ENCODE results near the gene GAL.

The GAL gene

DNA sequence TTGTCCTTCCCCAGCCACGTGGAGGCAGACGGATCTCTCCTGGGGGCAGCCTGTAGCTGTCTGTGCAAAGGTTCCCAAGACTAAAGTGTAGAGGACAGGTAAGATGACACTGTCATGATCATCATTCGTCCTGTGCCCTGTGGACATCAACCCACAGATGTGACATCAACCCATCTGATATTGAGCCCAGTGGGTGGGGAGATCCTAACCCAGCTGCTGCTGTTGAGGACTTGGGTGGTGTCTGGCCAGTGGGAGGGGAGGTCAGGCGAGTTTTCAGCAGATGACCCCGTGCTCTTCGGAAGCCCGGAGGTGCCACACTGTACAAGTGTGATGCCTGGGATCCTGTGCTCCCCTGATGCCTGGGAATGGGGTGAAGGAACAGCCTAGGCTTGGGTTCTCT is 1.2 kb upstream of the GAL start:
- no peak for DNase-seq

GRCh38 chr11:68683536-68684384 is 584 bp upstream of the GAL start:
- DNase-seq, result no peak

GRCh38 chr11:68685656-68686380 is 1.5 kb downstream of the GAL start:
- DNase-seq, result no peak

DNA sequence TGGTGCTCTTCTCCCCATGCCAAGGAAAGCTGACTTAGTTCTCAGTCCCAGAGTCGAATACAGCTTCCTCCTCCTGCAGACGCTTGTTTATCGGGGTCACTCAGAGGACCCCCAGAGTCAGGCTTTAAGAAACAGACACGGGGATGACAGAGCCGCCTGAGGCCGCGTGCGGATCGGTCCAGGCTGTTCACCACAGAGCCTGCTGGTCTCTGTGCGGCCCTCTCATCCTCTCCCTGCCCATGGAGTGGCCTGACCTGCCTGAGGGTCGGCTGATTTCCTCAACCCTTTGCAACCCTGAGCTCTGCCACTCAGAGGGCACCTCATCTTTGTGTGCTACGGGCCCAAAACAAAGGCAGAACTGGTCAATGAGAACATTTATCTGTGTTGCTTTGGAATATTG is 2.1 kb downstream of the GAL start:
- no peak for DNase-seq

DNA sequence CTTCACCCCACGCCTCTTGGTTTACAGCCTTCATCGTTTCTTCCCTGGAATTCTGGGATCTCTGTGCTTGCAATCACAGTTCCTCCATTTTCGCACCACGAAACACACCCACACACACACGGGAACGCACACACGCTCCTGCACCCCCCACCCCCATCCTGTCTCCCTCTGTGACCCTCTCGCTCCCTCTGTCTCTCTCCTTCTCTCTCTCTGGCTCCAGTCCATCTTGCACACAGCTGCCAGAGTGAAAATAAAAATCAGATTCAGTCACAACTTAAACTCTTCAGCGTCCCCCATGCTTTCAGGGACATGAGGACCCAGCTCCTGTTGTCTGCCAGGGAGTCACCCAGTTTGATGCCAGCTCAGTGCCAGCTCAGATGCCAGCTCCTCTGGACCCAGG is 3.0 kb downstream of the GAL start:
- no peak for DNase-seq

DNA sequence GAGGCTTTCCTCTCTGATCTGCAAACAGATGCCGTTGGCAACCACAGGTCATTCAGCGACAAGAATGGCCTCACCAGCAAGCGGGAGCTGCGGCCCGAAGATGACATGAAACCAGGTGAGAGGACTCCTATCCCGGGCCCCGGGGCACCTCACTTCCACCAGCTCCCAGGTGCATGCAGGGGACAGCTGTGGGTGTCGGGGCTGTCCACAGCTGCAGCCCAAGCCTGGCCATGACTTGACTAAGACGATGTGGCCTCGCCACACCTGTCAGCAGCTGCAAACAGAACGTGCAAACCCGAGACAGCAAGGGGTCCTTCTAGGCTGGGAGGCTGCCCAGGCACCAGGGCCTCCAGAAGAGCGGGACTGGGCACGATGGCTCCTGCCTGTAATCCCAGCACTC is 3.6 kb downstream of the GAL start:
- DNase-seq, result no peak

GRCh38 chr11:68688881-68689280 is 4.5 kb downstream of the GAL start:
- no peak for DNase-seq

DNA sequence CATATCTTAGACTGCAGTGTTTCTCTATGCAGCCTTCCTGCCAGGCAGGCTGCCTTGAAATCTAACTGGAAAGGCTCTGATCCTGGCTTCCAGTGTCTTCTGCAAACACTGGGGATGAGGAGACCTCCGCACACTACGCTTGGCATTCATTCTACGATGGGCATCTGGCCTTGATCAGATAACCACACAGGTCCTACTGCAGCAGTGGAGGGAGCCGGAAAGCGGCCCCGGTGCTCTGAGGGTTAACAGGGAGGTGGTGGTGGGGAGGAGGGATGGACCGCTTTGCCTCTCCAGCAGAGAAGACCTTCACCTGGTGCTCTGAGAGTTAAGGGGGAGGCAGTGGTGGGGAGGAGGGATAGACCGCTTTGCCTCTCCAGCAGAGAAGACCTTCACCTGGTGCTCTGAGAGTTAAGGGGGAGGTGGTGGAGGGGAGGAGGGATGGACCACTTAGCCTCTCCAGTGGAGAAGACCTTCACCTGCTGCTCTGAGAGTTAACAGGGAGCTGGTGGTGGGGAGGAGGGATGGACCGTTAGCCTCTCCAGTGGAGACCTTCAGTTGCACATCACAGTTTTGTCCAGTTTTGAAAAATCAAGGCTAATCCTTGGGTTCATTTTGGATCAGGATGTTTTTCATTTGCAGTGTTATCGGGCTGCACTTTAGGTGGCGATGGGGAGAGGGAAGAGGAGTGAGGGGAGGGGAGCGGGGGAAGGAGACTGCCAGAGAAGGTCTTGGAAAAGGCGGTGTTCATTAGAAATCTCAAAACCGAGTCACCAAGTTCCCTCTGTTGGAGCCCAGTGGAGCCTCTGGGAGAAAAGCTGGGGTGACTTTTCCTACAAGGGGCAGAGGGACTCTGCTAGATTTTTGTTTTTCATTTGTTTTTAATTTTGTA is 5.6 kb downstream of the GAL start:
- DNase-seq, result no peak

DNA sequence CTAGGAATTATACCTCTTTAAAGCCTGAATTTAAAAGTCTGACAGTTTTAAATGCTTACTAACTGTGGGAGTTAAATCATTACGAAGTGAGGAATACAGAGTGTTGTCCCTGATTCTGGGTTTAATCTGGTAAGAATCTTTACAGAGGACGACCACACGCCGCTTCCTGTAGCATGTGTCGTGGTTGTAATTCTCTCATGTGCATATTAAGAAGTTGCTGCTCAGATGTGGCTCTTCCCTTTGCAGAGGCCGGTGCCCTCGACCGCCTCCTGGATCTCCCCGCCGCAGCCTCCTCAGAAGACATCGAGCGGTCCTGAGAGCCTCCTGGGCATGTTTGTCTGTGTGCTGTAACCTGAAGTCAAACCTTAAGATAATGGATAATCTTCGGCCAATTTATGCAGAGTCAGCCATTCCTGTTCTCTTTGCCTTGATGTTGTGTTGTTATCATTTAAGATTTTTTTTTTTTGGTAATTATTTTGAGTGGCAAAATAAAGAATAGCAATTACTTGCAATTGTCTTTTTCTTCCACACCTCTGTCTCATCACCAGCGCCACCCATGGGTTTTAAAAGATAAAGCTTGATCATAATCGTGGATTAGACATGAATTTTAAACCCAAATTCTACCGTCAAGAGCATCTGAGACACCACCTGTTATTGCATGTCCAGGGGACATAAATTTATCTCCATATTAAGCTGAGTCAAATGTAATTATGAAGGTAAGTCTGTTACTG is 6.5 kb downstream of the GAL start:
- no peak for DNase-seq

GRCh38 chr11:68691402-68691784 is 7.0 kb downstream of the GAL start:
- DNase-seq, result no peak

DNA sequence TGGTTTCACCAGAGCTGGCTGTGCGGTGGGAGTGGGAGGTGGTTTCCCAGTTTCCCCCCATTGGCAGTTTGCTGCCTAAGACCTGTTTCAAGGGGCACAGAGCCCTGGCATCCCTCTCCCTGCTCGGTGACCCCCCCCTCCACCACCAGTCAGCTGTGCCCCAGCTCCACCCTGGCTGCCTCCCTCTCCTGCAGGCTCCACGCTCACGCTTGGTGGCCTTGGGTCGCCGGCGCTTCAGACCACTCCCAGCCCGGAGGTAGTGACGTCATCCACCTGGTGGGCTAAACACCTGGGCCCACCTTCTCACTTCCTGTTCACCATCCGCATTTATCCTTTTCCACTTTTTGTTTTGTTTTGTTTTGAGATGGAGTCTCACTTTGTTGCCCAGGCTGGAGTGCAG is 7.8 kb downstream of the GAL start:
- no peak for DNase-seq

DNA sequence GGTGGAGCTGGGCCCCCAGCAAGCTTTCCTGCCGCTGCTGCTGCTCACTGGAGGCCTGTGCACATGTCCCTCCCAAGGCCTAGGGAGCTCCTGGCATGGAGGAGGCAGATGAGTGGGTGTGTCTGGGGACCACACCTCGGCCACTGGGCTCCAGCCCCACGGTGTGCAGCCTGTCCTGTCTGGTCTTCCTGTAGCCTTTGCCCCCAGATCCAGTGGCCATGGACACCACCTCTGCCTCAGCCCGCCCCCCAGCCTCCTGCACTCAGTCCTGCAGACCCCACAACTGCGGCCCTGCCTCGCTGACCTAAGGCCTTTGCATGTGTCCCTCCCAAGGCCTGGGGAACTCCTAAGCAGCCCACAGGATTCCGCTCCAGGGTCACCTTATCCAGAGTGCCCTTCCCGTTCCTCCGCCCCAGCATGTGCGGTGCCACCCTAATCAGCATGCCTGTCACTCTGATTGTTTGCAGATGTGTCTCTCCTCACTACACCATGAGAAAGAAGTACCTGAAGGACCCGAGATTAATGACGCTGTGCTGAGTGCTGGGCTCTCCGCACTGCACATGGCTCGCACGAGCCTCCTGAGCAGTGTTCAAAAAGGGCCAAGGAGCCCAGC is 8.6 kb downstream of the GAL start:
- no peak for DNase-seq

DNA sequence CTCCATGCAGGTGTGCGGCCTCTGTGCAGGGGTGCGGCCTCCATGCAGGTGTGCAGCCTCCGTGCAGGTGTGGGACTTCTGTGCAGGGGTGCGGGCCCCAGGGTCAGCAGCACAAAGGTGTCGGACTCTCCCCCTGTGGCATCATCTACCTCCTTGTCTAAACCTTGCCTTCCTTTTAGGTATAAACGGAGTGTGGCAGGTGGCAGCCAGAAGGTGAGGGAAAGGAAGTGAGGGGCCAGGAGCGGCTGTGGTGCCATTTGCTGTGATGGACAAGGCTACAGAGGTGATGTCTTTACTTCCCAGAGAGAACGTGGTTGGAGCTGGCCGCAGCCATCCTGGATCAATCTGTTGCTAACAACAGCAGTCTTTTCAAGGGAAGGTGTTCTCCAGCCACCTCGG is 9.1 kb downstream of the GAL start:
- DNase-seq, result no peak

DNA sequence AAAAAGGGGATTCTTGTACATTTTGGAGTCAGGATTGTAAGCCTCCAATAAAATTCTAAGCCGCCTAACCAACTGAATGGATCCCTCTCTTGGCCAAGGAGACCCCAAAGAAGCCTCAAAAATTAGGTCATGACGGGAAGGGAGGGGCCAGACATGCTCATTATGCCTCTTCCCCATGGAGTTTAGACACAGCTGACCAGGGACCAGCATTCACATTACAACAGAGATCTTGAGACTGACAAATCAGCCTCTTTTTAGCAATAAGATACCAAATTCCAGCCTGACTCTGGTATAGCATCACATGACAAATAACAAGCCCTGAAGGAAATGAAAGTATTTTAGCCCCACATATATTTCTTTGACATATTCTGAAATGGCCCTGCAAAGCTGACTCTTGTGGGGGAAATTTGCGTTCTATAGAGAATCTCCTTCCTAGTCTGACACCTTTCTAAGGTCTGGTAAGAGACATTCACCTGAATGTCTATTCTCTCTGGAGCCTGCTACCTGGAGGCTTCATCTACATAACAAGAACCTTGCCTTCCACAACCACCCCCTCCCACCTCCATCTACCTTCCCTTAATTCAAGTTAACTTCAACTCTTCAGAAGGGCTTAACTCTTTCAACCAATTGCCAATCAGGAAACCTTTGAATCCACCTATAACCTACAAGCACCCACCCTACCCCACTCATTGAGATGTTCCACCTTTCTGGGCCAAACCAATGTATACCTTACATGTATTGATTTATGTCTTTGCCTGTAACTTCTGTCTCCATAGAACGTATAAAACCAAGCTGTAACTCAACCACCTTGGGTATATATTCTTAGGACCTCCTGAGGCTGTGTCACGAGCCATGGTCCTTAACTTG is 10.3 kb downstream of the GAL start:
- DNase-seq, result no peak

- peak; percentile 92 for DNase-seq
Observed at GRCh38 chr11:68695531-68695930, 11.2 kb downstream of the GAL start.

DNA sequence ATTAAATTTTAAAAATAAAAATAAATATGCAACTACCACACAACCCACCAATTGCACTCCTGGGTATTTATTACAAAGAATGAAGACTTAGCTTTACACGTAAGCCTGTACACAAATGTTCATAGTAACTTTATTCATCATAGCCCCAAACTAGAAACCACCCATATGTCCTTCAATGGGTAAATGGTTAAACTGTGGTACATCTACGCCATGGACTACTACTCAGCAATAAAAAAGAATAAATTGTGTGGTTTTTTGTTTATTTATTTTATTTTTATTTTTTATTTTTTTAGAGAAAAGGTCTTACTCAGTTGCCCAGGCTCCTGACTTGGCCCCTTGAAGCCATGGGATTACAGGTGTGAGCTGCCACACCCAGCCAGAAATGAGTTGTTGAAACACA is 14.6 kb downstream of the GAL start:
- DNase-seq, result no peak

- no peak for DNase-seq
Observed at GRCh38 chr11:68704887-68705286, 20.5 kb downstream of the GAL start.

- DNase-seq, result no peak
Observed at GRCh38 chr11:68707527-68707926, 23.2 kb downstream of the GAL start.

DNA sequence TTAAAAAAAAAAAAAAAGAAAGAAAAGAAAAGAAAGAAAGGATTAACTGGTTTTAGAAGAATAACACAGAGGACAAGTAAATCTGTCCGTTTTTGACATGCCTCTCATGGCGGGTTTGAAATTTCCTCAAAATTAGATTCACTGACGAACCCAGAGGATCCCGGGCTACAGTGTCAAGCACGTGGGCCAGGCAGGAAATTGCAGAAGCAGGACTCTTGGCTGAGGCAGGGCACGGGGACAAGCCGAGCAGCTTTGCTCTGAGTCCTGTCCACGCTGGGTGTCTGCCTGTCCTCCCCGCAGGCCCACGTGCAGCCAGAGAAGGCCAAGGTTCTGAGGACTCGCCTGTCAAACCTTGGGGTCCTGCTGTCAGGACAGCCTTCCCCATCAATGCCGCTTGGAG is 24.7 kb downstream of the GAL start:
- DNase-seq, result no peak

DNA sequence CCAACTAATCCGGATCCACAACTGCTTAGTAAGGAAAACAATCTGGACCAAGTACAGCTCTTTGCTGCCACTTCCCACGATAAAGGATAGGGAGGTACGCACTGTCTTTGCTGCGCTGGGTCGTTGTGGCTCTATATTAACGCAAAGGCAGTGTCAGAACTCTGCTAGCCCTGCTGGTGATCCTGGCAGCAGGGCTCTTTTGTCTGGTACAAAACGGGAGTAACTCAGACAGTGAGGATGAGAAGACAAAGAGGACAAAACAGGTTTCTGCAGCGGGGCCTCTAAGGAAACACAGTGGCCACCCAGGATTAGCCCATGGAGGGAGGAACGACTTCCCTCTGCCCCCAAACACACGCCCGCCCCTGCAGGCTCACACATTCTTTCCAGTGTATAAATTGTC is 26.1 kb downstream of the GAL start:
- no peak for DNase-seq

DNA sequence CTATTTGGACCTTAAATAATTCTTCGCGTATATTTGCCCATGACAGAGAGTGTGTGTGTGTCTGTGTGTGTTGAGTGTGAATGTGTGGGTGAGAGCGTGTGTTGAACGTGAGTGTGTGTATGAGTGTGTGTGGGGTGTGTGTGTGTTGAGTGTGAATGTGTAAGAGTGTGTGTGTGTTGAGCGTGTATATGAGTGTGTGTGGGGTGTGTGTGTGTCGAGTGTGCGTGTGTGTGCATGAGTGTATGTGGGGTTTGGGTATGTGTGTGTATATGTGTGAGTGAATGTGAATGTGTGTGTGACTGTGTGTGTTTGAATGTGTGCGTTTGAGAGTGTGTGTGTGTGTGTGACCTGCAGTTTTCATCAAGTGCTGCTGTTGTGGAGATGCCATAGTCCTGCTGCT is 26.8 kb downstream of the GAL start:
- no peak for DNase-seq
